ENCODE results near the gene PRPF18. TPM values are rescaled to one million over a fixed set of nuclear protein-coding genes. Genes with fewer than 3 reads are reported as not detected.
A peak's percentile ranks its signal among the peaks of the same experiment; 100 is the strongest.
"Not testable (repeated sequence)": the region's sequence is repeated elsewhere in the genome, so short reads cannot be mapped to it uniquely, and the experiment has no call there.

PRPF18 gene
- polyA plus RNA-seq (43.9 and 56.7 TPM in 2 replicates), polyA minus RNA-seq (81.6 and 111 TPM in 2 replicates)

- Histone ChIP-seq H3F3A (ENCODE audit: insufficient read depth, low read length, poor library complexity, severe bottlenecking) (no peaks in the 10 kb centered on the region), H3K9me2 (ENCODE audit: insufficient read depth, low read length) (no peaks in the 10 kb centered on the region), H3K4me2 (ENCODE audit: low read length) (peak within 1 kb of the TSS; percentile 79), H4K20me1 (ENCODE audit: insufficient read depth) (no peaks in the 10 kb centered on the region), H3K9me3 (ENCODE audit: low read length) (no peaks in the 10 kb centered on the region), H3K79me2 (replicated peaks; ENCODE audit: insufficient read depth, low read length) (peaks cover 33% of the 10 kb centered on the region), H3K27ac (ENCODE audit: low read length) (peak within 1 kb of the TSS; percentile 46), H2AFZ (ENCODE audit: low read depth, low read length) (peak within 1 kb of the TSS; percentile 78), H3K4me3 (ENCODE audit: low read length) (peak within 1 kb of the TSS; percentile 79), H3K36me3 (ENCODE audit: insufficient read depth, low read length) (no peaks in the 10 kb centered on the region), H3K9ac (ENCODE audit: low read length) (peak within 1 kb of the TSS; percentile 79), H3K27me3 (ENCODE audit: insufficient read depth, low read depth, low read length) (no peaks in the 10 kb centered on the region)
- TF ChIP-seq EP300 (conservative IDR thresholded peaks at IDR 0.05; ENCODE audit: poor library complexity, severe bottlenecking): peak; percentile 45
- no peak for TF ChIP-seq EZH2 (IDR thresholded peaks at IDR 0.05; ENCODE audit: borderline replicate concordance, insufficient read depth, low read length, poor library complexity, severe bottlenecking)
- peak; percentile 83 for TF ChIP-seq POLR2AphosphoS5 (IDR thresholded peaks at IDR 0.05)
- peak; percentile 94 for TF ChIP-seq SMC3 (conservative IDR thresholded peaks at IDR 0.05; ENCODE audit: poor library complexity)
- TF ChIP-seq MXI1 (conservative IDR thresholded peaks at IDR 0.05; ENCODE audit: poor library complexity, severe bottlenecking): peak; percentile 85
- TF ChIP-seq REST (IDR thresholded peaks at IDR 0.05; ENCODE audit: borderline replicate concordance): peak; percentile 50
- TF ChIP-seq CTCF (IDR thresholded peaks at IDR 0.05; ENCODE audit: poor library complexity, severe bottlenecking): peak; percentile 98
- TF ChIP-seq TAF1 (IDR thresholded peaks at IDR 0.05; ENCODE audit: low read depth): no peak
- TF ChIP-seq RAD21 (conservative IDR thresholded peaks at IDR 0.05): peak; percentile 75
Observed at GRCh38 chr10:13586676-13587355, at the start of gene PRPF18. Gene PRPF18 (plus strand): TSS chr10:13586965. CDS start chr10:13587087, 122 bp downstream.

GRCh38 chr10:13537985-13538384 is 48.8 kb upstream of the PRPF18 start:
- not testable (repeated sequence) for H3K4me2 ChIP-seq (ENCODE audit: low read length)

More at GRCh38 chr10:13537985-13538384, 48.8 kb upstream of the PRPF18 start:
- H3K27me3 ChIP-seq (ENCODE audit: insufficient read depth, low read depth, low read length); H3K9ac ChIP-seq (ENCODE audit: low read length); H3K9me2 ChIP-seq (ENCODE audit: insufficient read depth, low read length); H3K9me3 ChIP-seq (ENCODE audit: low read length); H4K20me1 ChIP-seq (ENCODE audit: insufficient read depth); H2AFZ ChIP-seq (ENCODE audit: low read depth, low read length); H3F3A ChIP-seq (ENCODE audit: insufficient read depth, low read length, poor library complexity, severe bottlenecking); H3K36me3 ChIP-seq (ENCODE audit: insufficient read depth, low read length); H3K27ac ChIP-seq (ENCODE audit: low read length); H3K79me2 ChIP-seq (replicated peaks; ENCODE audit: insufficient read depth, low read length); H3K4me3 ChIP-seq (ENCODE audit: low read length): not testable (repeated sequence)
